Measurements from ENCODE around the gene KDF1.

DNA sequence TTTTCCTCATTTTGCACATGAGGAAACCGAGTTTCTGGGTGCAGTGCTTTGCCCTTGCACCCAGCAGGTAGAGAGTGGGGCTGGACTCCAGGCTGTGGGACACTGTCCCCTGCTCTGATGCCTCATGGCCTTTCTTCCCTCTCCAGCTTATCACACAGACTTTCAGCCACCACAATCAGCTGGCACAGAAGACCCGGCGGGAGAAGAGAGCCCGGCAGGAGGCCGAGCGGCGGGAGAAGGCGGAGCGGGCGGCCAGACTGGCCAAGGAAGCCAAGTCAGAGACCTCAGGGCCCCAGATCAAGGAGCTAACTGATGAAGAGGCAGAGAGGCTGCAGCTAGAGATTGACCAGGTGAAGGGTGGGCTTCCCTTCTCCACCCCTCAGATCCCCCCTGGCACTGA, 19.0 kb downstream of the KDF1 start:
- TF ChIP-seq, protein P1, sequence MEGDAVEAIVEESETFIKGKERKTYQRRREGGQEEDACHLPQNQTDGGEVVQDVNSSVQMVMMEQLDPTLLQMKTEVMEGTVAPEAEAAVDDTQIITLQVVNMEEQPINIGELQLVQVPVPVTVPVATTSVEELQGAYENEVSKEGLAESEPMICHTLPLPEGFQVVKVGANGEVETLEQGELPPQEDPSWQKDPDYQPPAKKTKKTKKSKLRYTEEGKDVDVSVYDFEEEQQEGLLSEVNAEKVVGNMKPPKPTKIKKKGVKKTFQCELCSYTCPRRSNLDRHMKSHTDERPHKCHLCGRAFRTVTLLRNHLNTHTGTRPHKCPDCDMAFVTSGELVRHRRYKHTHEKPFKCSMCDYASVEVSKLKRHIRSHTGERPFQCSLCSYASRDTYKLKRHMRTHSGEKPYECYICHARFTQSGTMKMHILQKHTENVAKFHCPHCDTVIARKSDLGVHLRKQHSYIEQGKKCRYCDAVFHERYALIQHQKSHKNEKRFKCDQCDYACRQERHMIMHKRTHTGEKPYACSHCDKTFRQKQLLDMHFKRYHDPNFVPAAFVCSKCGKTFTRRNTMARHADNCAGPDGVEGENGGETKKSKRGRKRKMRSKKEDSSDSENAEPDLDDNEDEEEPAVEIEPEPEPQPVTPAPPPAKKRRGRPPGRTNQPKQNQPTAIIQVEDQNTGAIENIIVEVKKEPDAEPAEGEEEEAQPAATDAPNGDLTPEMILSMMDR (IDR thresholded peaks at IDR 0.05; ENCODE audit: extremely low read depth in 1 of 2, insufficient read depth in 1 of 2, low read depth in 1 of 2, low read length in 2 of 2) = no peak
- no peak for TF ChIP-seq POLR2A (IDR thresholded peaks at IDR 0.05; ENCODE audit: low read depth, low read length)
- no peak for TF ChIP-seq EZH2 (IDR thresholded peaks at IDR 0.05; ENCODE audit: borderline replicate concordance, low read depth, low read length, severe bottlenecking)
- TF ChIP-seq POLR2AphosphoS5 (IDR thresholded peaks at IDR 0.05; ENCODE audit: insufficient read depth, low read depth, low read length) = no peak
- TF ChIP-seq, protein P2, sequence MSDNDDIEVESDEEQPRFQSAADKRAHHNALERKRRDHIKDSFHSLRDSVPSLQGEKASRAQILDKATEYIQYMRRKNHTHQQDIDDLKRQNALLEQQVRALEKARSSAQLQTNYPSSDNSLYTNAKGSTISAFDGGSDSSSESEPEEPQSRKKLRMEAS (IDR thresholded peaks at IDR 0.05; ENCODE audit: insufficient read depth, insufficient read length) = no peak
- no peak for TF ChIP-seq GATA2 (IDR thresholded peaks at IDR 0.05; ENCODE audit: insufficient read depth, insufficient read length, low read depth, low read length)
- TF ChIP-seq MYC (IDR thresholded peaks at IDR 0.05; ENCODE audit: low read depth, low read length) = no peak
- no peak for TF ChIP-seq JUN (IDR thresholded peaks at IDR 0.05; ENCODE audit: borderline replicate concordance, insufficient read depth, insufficient read length, low read depth)

All from endothelial cell of umbilical vein (primary cell).